Right forelimb (tissue), 1 donor: ENCODE data around the gene KCNE4.

ENCODE experiments used
- DNase-seq: peaks from one replicate; pipeline ENCODE4 v3.0.0-alpha.2; 2018

The KCNE4 gene

DNA sequence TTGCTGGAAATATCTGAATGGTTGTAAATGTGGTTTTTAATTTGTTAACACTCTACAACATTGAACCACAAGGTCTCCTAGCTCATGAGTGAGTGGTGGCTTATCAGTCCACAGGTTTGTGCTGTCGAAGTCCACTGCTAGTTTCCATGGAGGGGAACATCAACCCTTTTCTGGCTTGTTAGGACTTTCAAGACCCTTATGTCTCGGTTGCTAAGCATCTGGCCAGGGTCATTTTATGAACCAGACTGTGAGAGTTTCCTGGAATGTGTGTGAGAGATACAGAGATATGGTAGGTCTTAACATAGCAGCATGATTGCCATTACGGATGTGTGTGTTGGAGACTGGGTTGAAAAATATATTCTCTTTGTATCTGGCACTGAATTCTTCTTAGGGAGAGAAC is 36.9 kb downstream of the KCNE4 start:
- DNase-seq, result no peak

- no peak for DNase-seq
These were observed 38.0 kb downstream of the KCNE4 start for GRCh38 chr2:223090039-223090438.

DNA sequence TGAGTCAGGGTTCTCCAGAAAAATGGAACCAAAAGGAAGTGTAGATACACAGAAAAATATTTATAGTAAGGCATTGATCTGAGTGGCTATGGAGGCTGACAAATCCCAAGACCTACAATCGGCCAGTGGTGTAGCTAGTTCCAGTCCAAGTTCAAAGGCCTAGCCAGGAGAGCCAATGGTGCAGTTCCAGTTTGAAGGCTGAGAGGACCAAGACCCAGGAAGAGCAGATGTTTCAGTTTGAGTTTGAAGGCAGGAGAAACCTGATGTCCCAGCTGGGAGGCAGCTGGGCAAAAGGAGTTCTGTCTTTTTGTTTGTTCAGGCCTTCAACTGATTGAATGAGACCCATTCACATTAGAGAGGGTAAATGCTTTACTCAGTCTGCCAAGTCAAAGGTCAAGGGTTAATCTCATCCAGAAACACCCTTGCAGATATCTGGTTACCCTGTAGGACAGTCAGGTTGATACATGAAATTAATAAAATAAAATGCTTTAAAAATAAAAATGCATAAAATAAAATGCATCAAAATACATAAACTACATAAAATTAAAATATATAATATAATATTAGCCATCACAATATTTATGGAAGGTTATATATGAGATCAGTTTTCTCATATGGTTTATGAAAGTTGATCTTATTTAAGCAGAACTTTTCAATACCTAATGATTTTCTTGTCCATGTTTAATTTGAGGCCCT is 38.7 kb downstream of the KCNE4 start:
- no peak for DNase-seq

GRCh38 chr2:223092667-223093066 is 40.7 kb downstream of the KCNE4 start:
- DNase-seq, result no peak

DNA sequence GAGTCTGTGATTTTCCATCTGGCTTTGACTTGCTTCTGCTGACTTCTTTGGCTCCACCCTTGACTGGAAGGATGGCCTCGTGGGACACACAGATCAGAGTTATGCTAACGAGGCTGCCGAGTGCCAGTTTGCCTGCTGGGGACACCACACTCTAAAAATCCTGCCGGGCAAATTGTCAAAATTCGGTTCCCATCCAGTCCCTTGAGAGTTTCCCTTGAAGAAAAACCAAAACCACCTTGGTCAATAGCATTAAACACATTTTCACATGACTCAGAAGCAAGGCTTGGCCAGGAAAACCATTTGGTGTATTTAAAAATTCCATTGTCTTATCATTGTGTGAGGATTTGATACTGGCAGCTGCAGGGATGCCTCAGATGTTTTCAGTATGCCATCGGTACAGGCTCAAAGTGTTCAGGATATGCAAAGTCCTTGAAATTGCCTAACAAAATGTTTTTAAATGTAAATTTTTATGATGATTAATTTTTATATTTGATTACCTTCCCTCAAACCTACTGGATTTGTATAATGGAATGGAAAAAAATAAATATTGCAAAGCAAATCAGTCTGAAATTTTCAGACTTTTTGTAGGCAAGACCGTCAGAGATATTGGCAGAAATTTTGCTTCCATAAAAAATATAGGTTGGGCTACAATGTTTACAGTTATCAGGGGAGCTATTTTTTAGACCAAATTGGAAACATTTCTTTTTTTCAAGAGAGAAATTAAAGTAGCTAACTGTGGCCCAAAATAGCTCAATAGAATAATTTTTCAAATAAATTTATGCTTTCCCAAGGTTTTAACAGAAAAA is 41.6 kb downstream of the KCNE4 start:
- no peak for DNase-seq

DNA sequence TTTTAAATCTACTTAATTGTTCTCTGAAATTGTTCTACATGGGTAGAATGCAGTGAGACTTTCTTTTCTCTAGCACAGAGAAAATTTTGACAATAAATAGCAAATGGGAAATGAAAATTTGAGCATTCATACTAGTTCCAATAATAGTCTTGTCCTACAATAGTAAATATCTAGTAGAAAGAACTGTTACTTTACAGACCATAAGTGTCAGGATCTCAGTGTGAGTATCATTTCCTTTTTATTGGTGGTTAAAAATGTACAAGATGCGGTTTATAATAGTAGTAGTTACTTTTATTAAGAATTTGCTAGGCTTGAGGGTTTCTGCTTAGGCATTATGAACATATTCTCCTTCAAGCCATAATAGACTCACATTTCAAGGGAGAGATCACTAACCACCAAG is 43.2 kb downstream of the KCNE4 start:
- no peak for DNase-seq

- DNase-seq, result no peak
These were observed 44.4 kb downstream of the KCNE4 start for GRCh38 chr2:223096235-223096970.

- DNase-seq, result no peak
These were observed 45.9 kb downstream of the KCNE4 start for GRCh38 chr2:223097888-223098383.

GRCh38 chr2:223099561-223099960 is 47.6 kb downstream of the KCNE4 start:
- DNase-seq, result no peak

DNA sequence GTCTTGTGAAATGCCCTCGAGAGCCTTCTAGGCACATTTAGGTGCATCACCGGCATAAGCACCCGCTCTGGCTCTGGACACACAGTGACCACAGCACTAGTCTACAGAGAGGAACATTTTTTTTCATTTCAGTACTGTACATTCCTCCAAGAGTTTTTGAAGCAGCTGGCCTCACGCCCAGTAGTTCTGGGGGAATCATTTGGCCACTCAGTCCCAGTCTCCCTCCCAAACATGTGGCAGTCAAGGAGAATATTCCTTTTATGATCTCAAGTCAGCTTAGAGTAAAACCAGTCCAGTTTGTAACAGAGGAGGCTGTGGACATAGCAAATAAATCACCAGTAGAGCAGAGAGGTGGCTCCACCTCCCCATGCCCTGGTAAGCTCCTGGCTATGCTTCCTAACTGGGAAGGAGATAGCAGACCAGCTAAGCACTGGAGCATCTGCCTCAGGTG is 48.1 kb downstream of the KCNE4 start:
- DNase-seq, result peak; percentile 87

- DNase-seq, result no peak
These were observed 49.5 kb downstream of the KCNE4 start for GRCh38 chr2:223101340-223102039.

- DNase-seq, result no peak
These were observed 50.0 kb downstream of the KCNE4 start for GRCh38 chr2:223102040-223102400.

DNA sequence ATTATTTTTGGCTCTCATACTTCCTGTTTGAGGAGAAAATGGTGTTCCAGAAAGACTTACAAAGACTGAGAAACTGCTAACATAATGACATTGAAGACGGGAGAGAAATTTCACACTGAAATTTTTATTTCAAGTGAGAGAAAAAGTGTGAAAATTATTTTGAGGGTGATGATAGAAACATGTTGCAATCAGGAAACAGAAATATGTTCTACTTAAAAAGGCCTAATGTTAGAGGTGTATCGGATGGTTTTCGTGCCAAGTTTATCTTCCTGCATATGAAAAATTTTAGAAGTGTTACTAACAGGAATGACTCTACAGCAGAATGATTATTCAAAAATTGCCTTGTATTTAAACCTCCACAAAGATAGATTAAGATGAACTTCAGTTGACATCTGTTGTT is 50.5 kb downstream of the KCNE4 start:
- no peak for DNase-seq

- no peak for DNase-seq
These were observed 52.5 kb downstream of the KCNE4 start for GRCh38 chr2:223104336-223105132.
